Astrocyte of the spinal cord (primary cell): ENCODE results near the gene HHATL.

ENCODE experiments used
- DNase-seq: peaks from one replicate; pipeline ENCODE4 v3.0.0; 2011; ENCODE audit warnings: low read depth, low spot score
- H3K4me3 ChIP-seq: 2 replicates; pipeline ENCODE4 v1.5.1; 2011; ENCODE audit warnings: low read depth, mild to moderate bottlenecking, low read length, moderate library complexity
- in situ Hi-C: cut with HindIII; loops from 2 replicates; pipeline ENCODE4 v1.10.0; 2017; ENCODE audit warnings: low sequenced_read_pairs
- TF ChIP-seq, protein P1 (sequence below): IDR thresholded peaks from 2 replicates; pipeline ENCODE4 v1.5.1; 2012; ENCODE audit warnings: low read depth, mild to moderate bottlenecking, low read length, inconsistent platforms

The HHATL gene

DNA sequence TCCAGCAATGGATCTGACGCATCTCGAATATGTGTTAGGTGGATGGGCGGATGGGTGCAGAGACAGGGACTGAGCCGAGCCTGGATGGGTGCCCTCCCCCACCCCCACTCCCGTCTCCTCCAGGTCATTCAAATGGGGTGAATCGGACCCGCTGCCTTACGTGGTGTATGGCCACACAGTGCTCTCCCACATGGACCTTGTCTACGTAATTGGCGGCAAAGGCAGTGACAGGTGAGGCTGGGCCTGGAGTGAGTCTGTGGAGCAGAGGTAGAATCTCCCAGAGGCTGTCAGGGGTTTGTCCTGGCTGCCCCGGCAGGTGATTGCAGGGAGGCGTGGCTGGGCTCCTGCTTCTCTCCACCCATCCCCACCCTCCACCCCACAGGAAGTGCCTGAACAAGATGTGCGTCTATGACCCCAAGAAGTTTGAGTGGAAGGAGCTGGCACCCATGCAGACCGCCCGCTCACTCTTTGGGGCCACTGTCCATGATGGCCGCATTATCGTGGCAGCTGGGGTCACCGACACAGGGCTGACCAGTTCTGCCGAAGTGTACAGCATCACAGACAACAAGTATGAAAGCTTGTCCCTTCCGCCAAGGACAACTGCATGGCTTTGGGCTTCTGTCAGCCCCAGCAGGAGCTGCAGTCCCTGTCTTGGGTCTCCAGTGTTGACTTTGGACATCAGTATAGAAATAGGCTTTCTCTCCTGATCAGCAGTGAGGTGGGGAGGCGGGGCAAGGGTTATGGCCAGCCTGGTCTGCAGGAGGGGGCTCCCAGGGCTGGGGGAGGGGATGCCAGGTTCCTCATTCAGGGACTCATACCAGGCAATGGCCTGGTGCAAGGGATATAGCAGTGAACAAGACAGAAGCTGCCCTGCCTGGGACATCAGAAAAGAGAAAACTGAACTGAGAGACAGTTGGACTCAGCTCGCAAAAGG is 13.8 kb downstream of the HHATL start:
- no peak overlapping the region for H3K4me3 ChIP-seq
- in situ Hi-C loops = no loop called here
- TF ChIP-seq, protein P1, sequence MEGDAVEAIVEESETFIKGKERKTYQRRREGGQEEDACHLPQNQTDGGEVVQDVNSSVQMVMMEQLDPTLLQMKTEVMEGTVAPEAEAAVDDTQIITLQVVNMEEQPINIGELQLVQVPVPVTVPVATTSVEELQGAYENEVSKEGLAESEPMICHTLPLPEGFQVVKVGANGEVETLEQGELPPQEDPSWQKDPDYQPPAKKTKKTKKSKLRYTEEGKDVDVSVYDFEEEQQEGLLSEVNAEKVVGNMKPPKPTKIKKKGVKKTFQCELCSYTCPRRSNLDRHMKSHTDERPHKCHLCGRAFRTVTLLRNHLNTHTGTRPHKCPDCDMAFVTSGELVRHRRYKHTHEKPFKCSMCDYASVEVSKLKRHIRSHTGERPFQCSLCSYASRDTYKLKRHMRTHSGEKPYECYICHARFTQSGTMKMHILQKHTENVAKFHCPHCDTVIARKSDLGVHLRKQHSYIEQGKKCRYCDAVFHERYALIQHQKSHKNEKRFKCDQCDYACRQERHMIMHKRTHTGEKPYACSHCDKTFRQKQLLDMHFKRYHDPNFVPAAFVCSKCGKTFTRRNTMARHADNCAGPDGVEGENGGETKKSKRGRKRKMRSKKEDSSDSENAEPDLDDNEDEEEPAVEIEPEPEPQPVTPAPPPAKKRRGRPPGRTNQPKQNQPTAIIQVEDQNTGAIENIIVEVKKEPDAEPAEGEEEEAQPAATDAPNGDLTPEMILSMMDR = no peak
- DNase-seq = no peak

DNA sequence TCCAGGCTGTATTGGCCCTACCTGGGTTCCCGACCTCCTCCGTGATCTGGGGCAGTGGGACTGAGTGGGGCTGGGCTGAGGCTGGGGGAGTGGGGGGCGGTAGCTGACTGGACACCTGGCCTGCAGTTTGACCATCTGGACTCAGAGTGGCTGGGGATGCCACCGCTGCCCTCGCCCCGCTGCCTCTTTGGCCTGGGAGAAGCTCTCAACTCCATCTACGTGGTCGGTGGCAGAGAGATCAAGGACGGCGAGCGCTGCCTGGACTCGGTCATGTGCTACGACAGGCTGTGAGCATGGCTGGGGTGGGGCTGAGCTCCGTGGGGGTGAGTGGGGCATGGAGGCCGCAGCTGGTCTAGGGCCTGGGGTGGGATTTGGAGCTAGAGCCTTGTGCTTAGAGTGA is 14.6 kb downstream of the HHATL start:
- TF ChIP-seq, protein P1 = no peak
- in situ Hi-C loops = no loop called here
- no peak overlapping the region for H3K4me3 ChIP-seq
- no peak for DNase-seq

DNA sequence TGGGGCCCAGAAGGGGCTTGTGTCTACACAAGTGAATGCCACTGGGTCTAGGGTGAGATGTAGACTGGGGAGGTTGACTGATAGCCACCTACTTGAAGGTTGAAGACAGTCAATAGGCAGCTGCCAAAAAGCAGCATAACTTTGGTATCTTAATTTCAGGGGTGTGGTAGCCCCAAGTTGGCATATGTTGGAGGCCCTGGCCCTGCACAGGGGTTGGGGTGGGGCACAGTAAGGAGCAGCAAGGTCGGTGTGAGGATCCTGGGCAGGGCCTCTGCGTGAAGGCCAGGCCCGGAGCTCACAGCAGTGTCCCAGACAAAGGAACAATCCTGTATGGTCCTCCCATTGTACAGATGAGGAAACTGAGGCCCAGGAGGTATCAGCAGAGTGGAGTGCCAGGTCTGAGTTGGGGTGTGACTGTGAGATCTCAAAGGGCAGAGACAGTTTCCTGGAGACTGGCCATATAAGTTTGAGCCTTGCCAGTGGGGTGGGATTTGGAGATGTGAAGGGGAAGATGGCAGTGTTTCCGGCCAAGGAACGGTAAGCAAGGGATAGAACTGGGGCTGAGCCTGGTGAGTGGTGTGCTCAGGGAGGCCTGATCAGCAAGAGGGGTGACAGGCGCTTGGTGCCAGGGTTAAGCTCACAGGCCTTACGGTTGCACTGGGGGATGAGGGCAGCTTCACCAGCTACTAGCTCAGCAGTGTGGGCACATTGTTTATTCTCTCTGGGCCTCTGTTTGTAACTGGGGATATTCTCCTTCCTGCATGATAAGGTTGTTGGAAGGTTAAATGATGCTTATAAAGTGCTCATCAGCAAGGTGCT is 15.6 kb downstream of the HHATL start:
- TF ChIP-seq, protein P1 = no peak
- in situ Hi-C loops = no loop called here
- H3K4me3 ChIP-seq = no peak overlapping the region
- DNase-seq = no peak

DNA sequence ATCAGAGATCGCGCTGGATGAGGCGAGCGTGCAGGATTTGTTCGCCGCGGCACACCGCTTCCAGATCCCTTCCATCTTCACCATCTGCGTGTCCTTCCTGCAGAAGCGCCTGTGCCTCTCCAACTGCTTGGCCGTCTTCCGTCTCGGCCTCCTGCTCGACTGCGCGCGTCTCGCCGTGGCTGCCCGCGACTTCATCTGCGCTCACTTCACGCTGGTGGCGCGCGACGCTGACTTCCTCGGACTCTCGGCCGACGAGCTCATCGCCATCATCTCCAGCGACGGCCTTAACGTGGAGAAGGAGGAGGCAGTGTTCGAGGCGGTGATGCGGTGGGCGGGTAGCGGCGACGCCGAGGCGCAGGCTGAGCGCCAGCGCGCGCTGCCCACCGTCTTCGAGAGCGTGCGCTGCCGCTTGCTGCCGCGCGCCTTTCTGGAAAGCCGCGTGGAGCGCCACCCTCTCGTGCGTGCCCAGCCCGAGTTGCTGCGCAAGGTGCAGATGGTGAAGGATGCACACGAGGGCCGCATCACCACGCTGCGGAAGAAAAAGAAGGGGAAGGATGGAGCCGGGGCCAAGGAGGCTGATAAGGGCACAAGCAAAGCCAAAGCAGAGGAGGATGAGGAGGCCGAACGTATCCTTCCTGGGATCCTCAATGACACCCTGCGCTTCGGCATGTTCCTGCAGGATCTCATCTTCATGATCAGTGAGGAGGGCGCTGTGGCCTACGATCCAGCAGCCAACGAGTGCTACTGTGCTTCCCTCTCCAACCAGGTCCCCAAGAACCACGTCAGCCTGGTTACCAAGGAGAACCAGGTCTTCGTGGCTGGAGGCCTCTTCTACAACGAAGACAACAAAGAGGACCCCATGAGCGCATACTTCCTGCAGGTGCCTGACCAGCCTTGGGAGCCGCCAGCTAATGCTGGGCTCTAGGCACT is 16.4 kb downstream of the HHATL start:
- no peak overlapping the region for H3K4me3 ChIP-seq
- in situ Hi-C loops = no loop called here
- DNase-seq = no peak
- TF ChIP-seq, protein P1 = no peak

DNA sequence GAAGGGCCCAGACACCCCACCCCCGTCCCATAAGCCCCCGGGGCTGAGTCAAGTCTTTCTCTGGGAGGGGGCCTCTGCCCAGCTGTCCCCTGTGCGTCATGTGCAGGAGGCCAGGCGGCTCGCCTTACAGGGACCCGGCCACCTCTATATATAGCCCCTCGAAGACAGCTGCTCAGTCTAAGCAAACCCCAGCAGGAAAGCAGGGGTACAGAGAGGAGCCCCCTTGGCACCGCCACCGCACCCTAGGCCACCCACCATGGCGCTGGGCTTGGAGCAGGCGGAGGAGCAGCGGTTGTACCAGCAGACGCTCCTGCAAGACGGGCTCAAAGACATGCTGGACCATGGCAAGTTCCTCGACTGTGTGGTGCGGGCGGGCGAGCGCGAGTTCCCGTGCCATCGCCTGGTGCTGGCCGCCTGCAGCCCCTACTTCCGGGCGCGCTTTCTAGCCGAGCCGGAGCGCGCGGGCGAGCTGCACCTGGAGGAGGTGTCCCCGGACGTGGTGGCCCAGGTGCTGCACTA is 17.2 kb downstream of the HHATL start, which contains the start of gene KLHL40:
Gene KLHL40, plus strand, starts transcription at position 175 of the 519 bp plus-strand sequence. Its CDS starts 82 bp downstream, at position 257.
- in situ Hi-C loops = no loop called here
- no peak within 1 kb of the TSS for H3K4me3 ChIP-seq
- TF ChIP-seq, protein P1 = no peak
- DNase-seq = no peak
